ENCODE measurements around the gene DHX40. TPM values are rescaled to one million over a fixed set of nuclear protein-coding genes. Genes with fewer than 3 reads are reported as not detected.

Gene DHX40, protein sequence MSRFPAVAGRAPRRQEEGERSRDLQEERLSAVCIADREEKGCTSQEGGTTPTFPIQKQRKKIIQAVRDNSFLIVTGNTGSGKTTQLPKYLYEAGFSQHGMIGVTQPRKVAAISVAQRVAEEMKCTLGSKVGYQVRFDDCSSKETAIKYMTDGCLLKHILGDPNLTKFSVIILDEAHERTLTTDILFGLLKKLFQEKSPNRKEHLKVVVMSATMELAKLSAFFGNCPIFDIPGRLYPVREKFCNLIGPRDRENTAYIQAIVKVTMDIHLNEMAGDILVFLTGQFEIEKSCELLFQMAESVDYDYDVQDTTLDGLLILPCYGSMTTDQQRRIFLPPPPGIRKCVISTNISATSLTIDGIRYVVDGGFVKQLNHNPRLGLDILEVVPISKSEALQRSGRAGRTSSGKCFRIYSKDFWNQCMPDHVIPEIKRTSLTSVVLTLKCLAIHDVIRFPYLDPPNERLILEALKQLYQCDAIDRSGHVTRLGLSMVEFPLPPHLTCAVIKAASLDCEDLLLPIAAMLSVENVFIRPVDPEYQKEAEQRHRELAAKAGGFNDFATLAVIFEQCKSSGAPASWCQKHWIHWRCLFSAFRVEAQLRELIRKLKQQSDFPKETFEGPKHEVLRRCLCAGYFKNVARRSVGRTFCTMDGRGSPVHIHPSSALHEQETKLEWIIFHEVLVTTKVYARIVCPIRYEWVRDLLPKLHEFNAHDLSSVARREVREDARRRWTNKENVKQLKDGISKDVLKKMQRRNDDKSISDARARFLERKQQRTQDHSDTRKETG
- total RNA-seq (100 to 1,000 TPM in 1 of 5 donors, 10 to 100 TPM in 4; 18.7 to 109 (median 23.5) TPM), polyA plus RNA-seq (10 to 100 TPM; 14.0 to 30.5 (median 16.6) TPM)
- long read RNA-seq, donor 1, partial matches to known transcripts = 0 of 1 reads
- long read RNA-seq, donor 1, other reads (novel, unspliced or antisense) = 0 of 1 reads
- long read RNA-seq, donor 2, partial matches to known transcripts = 0 of 3 reads
- long read RNA-seq, donor 2, other reads (novel, unspliced or antisense) = 0 of 3 reads
- long read RNA-seq, donor 3 = 0 reads
- long read RNA-seq, donor 4 = 0 reads
- long read RNA-seq, donor 5, partial matches to known transcripts = 0 of 2 reads
- long read RNA-seq, donor 5, other reads (novel, unspliced or antisense) = 0 of 2 reads
- long read RNA-seq, donor 6, transcript DHX40-201 (18 exons, 3,660 nt) = major isoform, 12 of 14 reads
- long read RNA-seq, donor 6, partial matches to known transcripts = 0 of 14 reads
- long read RNA-seq, donor 6, other reads (novel, unspliced or antisense) = 0 of 14 reads
- long read RNA-seq, donor 7, transcript DHX40-201 (18 exons, 3,660 nt) = major isoform, 5 of 17 reads
- long read RNA-seq, donor 7, partial matches to known transcripts = 12 of 17 reads
- long read RNA-seq, donor 7, other reads (novel, unspliced or antisense) = 0 of 17 reads
- long read RNA-seq, donor 8, transcript DHX40-201 (18 exons, 3,660 nt) = major isoform, 5 of 12 reads
- long read RNA-seq, donor 8, partial matches to known transcripts = 6 of 12 reads
- long read RNA-seq, donor 8, other reads (novel, unspliced or antisense) = 0 of 12 reads
- long read RNA-seq, donor 9, partial matches to known transcripts = 8 of 14 reads
- long read RNA-seq, donor 9, other reads (novel, unspliced or antisense) = 0 of 14 reads
- long read RNA-seq, donor 10, partial matches to known transcripts = 0 of 1 reads
- long read RNA-seq, donor 10, other reads (novel, unspliced or antisense) = 0 of 1 reads

DNA sequence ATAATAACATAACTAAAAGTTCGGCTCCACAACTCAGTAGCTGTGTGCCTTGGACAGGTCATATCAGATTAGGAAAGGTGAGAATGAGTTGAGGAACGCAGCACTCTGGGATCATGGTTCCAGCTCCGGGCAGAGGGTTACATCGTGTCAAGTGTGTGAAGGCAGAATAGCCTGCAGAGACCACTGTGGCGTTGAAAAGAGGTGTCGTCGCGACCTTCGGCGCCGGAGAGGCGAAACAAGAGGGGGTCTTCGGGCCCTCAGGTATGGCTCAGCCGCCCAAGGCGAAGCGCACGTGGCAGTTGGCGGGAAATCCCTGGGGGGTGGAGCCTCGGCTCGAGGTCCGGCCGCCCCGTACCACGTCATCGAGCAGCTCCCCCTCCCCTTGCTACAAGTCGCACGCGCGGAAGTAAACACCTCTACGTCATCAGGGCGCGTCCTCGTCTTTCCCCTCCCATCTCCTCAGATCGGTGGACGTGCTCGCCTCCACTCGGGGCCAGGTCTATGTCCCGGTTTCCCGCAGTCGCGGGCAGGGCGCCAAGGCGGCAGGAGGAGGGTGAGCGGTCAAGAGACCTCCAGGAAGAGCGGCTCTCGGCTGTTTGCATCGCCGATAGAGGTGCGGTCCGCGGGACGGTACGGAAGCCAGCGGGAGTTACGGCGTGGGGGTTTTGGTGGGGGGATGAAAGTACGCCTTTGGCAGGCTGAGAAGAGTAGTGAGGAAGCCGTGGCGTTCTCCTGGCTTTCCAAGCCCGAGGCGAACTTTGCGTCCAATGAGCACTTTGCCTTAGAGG is at the start of gene DHX40:
DHX40 (plus strand) TSS at position 440 of the 788 bp plus-strand sequence; CDS start at position 502, 62 bp downstream.
- H3K27me3 ChIP-seq = no peaks in the 10 kb centered on the region
- peak; percentile 79 to 96 (median 85) for TF ChIP-seq POLR2AphosphoS5 (IDR thresholded peaks at IDR 0.05)
- no peak for TF ChIP-seq POLR2A (IDR thresholded peaks at IDR 0.05)
- TF ChIP-seq, protein P1, sequence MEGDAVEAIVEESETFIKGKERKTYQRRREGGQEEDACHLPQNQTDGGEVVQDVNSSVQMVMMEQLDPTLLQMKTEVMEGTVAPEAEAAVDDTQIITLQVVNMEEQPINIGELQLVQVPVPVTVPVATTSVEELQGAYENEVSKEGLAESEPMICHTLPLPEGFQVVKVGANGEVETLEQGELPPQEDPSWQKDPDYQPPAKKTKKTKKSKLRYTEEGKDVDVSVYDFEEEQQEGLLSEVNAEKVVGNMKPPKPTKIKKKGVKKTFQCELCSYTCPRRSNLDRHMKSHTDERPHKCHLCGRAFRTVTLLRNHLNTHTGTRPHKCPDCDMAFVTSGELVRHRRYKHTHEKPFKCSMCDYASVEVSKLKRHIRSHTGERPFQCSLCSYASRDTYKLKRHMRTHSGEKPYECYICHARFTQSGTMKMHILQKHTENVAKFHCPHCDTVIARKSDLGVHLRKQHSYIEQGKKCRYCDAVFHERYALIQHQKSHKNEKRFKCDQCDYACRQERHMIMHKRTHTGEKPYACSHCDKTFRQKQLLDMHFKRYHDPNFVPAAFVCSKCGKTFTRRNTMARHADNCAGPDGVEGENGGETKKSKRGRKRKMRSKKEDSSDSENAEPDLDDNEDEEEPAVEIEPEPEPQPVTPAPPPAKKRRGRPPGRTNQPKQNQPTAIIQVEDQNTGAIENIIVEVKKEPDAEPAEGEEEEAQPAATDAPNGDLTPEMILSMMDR (IDR thresholded peaks at IDR 0.05) = no peak
- no peak for TF ChIP-seq EP300 (IDR thresholded peaks at IDR 0.05)
- no peaks in the 10 kb centered on the region for H3K9me3 ChIP-seq
- H3K27ac ChIP-seq = peak within 1 kb of the TSS; percentile 76 to 91 (median 84)
- peaks cover 0 to 6% (median 2%) of the 10 kb centered on the region in 4 donors for H3K36me3 ChIP-seq
- peak within 1 kb of the TSS; percentile 86 to 99 (median 96) for H3K4me3 ChIP-seq
- peaks cover 10 to 25% (median 19%) of the 10 kb centered on the region in 4 donors for H3K4me1 ChIP-seq
- peak; percentile 96 to 98 for DNase-seq
- WGBS, 5 donors = 9 to 20% (median 10%) methylated on average over 40 to 62 of the region's 62 CpGs
- intact Hi-C loops (cut with DNase I; ENCODE audit: low total_unique reads) = no loop called here

DNA sequence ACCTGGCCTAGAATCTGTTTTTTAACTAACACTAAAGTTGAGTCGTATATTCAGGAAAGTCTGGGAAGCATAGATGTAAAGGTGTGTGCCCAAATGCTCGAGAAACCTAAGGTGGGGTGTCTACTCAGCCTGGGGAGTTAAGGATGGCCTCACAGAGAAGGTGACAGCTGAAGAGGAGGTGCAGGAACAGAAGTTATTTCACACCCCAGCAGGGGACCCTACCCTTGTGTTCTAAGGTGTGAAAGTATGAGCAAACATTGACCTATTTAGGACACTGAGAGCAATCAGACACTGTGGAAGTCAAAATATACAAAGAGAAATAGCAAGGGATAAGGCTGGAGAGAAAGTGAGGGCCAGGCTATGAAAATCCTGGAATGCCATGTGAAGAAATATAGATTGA is 49.0 kb upstream of the DHX40 start:
- no peak for DNase-seq
- H3K4me1 ChIP-seq = peaks cover 5 to 28% (median 16%) of the 10 kb centered on the region in 4 donors
- H3K27me3 ChIP-seq = no peaks in the 10 kb centered on the region
- TF ChIP-seq POLR2A (IDR thresholded peaks at IDR 0.05) (no peak), EP300 (IDR thresholded peaks at IDR 0.05) (no peak), POLR2AphosphoS5 (IDR thresholded peaks at IDR 0.05) (no peak)
- TF ChIP-seq, protein P1 (IDR thresholded peaks at IDR 0.05) = no peak
- H3K9me3 ChIP-seq = no peaks in the 10 kb centered on the region
- H3K27ac ChIP-seq = no peak overlapping the region
- 70 to 89% (median 82%) methylated on average over 2 of the region's 2 CpGs for WGBS, 5 donors
- no peaks in the 10 kb centered on the region for H3K36me3 ChIP-seq
- intact Hi-C loops (cut with DNase I; ENCODE audit: low total_unique reads) = no loop called here
- no peak overlapping the region for H3K4me3 ChIP-seq

DNA sequence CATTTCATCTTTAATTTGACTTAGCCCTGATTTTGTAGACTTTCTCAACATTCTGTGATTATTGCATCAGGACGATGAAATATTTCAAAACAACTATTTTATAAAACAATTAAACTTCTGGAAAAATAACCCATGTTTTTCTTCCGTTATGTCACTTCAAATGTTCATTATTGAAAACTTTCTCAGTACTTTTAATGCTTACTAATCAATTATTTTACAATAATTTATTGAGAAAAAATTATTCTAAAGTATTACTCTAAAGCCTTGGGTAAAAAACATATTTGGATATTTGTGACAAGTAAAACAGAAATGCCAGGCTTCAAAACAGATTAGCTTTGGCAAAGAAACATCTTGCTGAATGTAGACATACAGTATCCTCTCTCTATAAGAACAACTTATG is 46.3 kb upstream of the DHX40 start:
- TF ChIP-seq EP300 (IDR thresholded peaks at IDR 0.05) = no peak
- TF ChIP-seq, protein P1 (IDR thresholded peaks at IDR 0.05) = no peak
- TF ChIP-seq POLR2A (IDR thresholded peaks at IDR 0.05) = no peak
- TF ChIP-seq POLR2AphosphoS5 (IDR thresholded peaks at IDR 0.05) = no peak
- no peaks in the 10 kb centered on the region for H3K36me3 ChIP-seq
- WGBS, 5 donors = 90 to 96% (median 91%) methylated on average over 2 of the region's 2 CpGs
- peaks cover 7 to 21% (median 12%) of the 10 kb centered on the region in 4 donors for H3K4me1 ChIP-seq
- no peak overlapping the region for H3K4me3 ChIP-seq
- no peak for DNase-seq
- intact Hi-C loops (cut with DNase I; ENCODE audit: low total_unique reads) = no loop called here
- H3K9me3 ChIP-seq = no peaks in the 10 kb centered on the region
- no peaks in the 10 kb centered on the region for H3K27me3 ChIP-seq
- no peak overlapping the region for H3K27ac ChIP-seq
